Activated CD8-positive, alpha-beta memory T cell treated with anti-CD3 and anti-CD28 coated beads, Interleukin-2, amount 10 ng/mL, durations not matched to agents 7 days and 5 days (primary cell): ENCODE data around the gene ARPC2. TPM values are rescaled to one million over a fixed set of nuclear protein-coding genes. Genes with fewer than 3 reads are reported as not detected.

Source experiments
- ATAC-seq: fragments of 150-1000 bp; cut with Tn5 transposase; one replicate; pipeline ENCODE4 v1.10.0; 2021; ENCODE audit warnings: moderate library complexity
- CTCF ChIA-PET: fragments of 350-600 bp; sonication (Branson Sonifier 250); formaldehyde crosslinking; loops from one replicate; lab custom pipeline; 2021; ENCODE audit warnings: antibody characterized with exemption; lab: Charles Lee
- DNase-seq: peaks from one replicate; pipeline ENCODE4 v3.0.0-alpha.2; 2020
- H3K27ac Mint-ChIP-seq: one replicate; pipeline ENCODE4 v1.8.0; 2021; ENCODE audit warnings: mild to moderate bottlenecking, mixed read lengths
- H3K27me3 Mint-ChIP-seq: one replicate; pipeline ENCODE4 v1.8.0; 2021; ENCODE audit warnings: mixed read lengths
- H3K36me3 Mint-ChIP-seq: one replicate; pipeline ENCODE4 v1.8.0; 2021; ENCODE audit warnings: mild to moderate bottlenecking, mixed read lengths
- H3K4me1 Mint-ChIP-seq: one replicate; pipeline ENCODE4 v1.8.0; 2021; ENCODE audit warnings: mixed read lengths
- H3K4me3 Mint-ChIP-seq: one replicate; pipeline ENCODE4 v1.8.0; 2021; ENCODE audit warnings: mild to moderate bottlenecking, moderate library complexity, mixed read lengths
- H3K9me3 Mint-ChIP-seq: one replicate; pipeline ENCODE4 v1.8.0; 2022; ENCODE audit warnings: low read depth, mixed read lengths
- total RNA-seq, 2 experiments: library from RNA; stranded (reverse); gene quantifications; one replicate each; pipeline ENCODE4 v1.2.3, GENCODE V29; 2021

The ARPC2 gene
- total RNA-seq, 2 experiments from 2014 or later, result 742 to 839 TPM

- DNase-seq (no peak), ATAC-seq (no peak)
- Mint-ChIP-seq H3K4me3 (no peak within 1 kb of the TSS), H3K36me3 (peaks cover 12% of the 10 kb centered on the region), H3K27me3 (no peaks in the 10 kb centered on the region), H3K27ac (peak within 1 kb of the TSS; percentile 36), H3K4me1 (peaks cover 24% of the 10 kb centered on the region), H3K9me3 (no peaks in the 10 kb centered on the region)
- CTCF ChIA-PET, result no interaction called here
These were observed 43.9 kb downstream of the ARPC2 start, which contains the start of gene GPBAR1 for GRCh38 chr2:218260742-218261422. GPBAR1 (plus strand) TSS chr2:218261015; CDS start chr2:218262725, 1,710 bp downstream.

GRCh38 chr2:218261423-218262236 lies 44.6 kb downstream of the ARPC2 start:
- Mint-ChIP-seq H3K36me3 (peaks cover 11% of the 10 kb centered on the region), H3K4me1 (peaks cover 22% of the 10 kb centered on the region), H3K9me3 (no peaks in the 10 kb centered on the region), H3K4me3 (no peak overlapping the region), H3K27ac (peak overlapping the region; percentile 26), H3K27me3 (no peaks in the 10 kb centered on the region)
- CTCF ChIA-PET, result interaction anchor here (0.6 kb wide), 2 partner anchors 29 to 32 kb away, joined by 3 read pairs; no protein-coding TSS in a partner anchor
- DNase-seq (no peak), ATAC-seq (no peak)

GRCh38 chr2:218262237-218262600 lies 45.2 kb downstream of the ARPC2 start:
- H3K4me3 Mint-ChIP-seq, result no peak overlapping the region
- CTCF ChIA-PET, result interaction anchor here (0.6 kb wide), 2 partner anchors 30 to 31 kb away, joined by 3 read pairs; no protein-coding TSS in a partner anchor
- ATAC-seq (no peak), DNase-seq (no peak)
- peaks cover 18% of the 10 kb centered on the region for H3K4me1 Mint-ChIP-seq
- peaks cover 12% of the 10 kb centered on the region for H3K36me3 Mint-ChIP-seq
- H3K9me3 Mint-ChIP-seq, result no peaks in the 10 kb centered on the region
- no peak overlapping the region for H3K27ac Mint-ChIP-seq
- no peaks in the 10 kb centered on the region for H3K27me3 Mint-ChIP-seq

GRCh38 chr2:218262631-218263586 lies 45.9 kb downstream of the ARPC2 start:
- CTCF ChIA-PET, result interaction anchor here (0.6 kb wide), 2 partner anchors 30 to 31 kb away, joined by 3 read pairs; no protein-coding TSS in a partner anchor
- no peak for DNase-seq
- Mint-ChIP-seq H3K36me3 (peaks cover 14% of the 10 kb centered on the region), H3K4me1 (peaks cover 16% of the 10 kb centered on the region), H3K9me3 (no peaks in the 10 kb centered on the region), H3K4me3 (no peak overlapping the region), H3K27ac (no peak overlapping the region), H3K27me3 (no peaks in the 10 kb centered on the region)
- no peak for ATAC-seq

GRCh38 chr2:218263817-218264641 lies 47.0 kb downstream of the ARPC2 start:
- H3K4me3 Mint-ChIP-seq, result no peak overlapping the region
- H3K4me1 Mint-ChIP-seq, result peaks cover 19% of the 10 kb centered on the region
- H3K36me3 Mint-ChIP-seq, result peaks cover 14% of the 10 kb centered on the region
- H3K27ac Mint-ChIP-seq, result peak overlapping the region; percentile 82
- CTCF ChIA-PET, result interaction anchor here (0.7 to 1.7 kb wide), 2 partner anchors 77 to 79 kb away, joined by 3 to 5 read pairs; no protein-coding TSS in a partner anchor
- no peaks in the 10 kb centered on the region for H3K9me3 Mint-ChIP-seq
- H3K27me3 Mint-ChIP-seq, result no peaks in the 10 kb centered on the region
- DNase-seq (no peak), ATAC-seq (peak; percentile 59)

GRCh38 chr2:218264773-218265561 lies 48.0 kb downstream of the ARPC2 start:
- DNase-seq (no peak), ATAC-seq (no peak)
- peaks cover 23% of the 10 kb centered on the region for H3K4me1 Mint-ChIP-seq
- CTCF ChIA-PET, result interaction anchor here (1.3 to 1.7 kb wide), 2 partner anchors 8 to 78 kb away, joined by 3 to 5 read pairs; no protein-coding TSS in a partner anchor
- no peaks in the 10 kb centered on the region for H3K9me3 Mint-ChIP-seq
- H3K27me3 Mint-ChIP-seq, result no peaks in the 10 kb centered on the region
- H3K27ac Mint-ChIP-seq, result no peak overlapping the region
- H3K4me3 Mint-ChIP-seq, result no peak overlapping the region
- H3K36me3 Mint-ChIP-seq, result peaks cover 14% of the 10 kb centered on the region

GRCh38 chr2:218265626-218266025 lies 48.6 kb downstream of the ARPC2 start:
- no peak overlapping the region for H3K4me3 Mint-ChIP-seq
- H3K27me3 Mint-ChIP-seq, result no peaks in the 10 kb centered on the region
- ATAC-seq (no peak), DNase-seq (no peak)
- CTCF ChIA-PET, result interaction anchor here (1.3 to 1.7 kb wide), 2 partner anchors 9 to 78 kb away, joined by 3 to 5 read pairs; no protein-coding TSS in a partner anchor
- H3K4me1 Mint-ChIP-seq, result peaks cover 25% of the 10 kb centered on the region
- peaks cover 14% of the 10 kb centered on the region for H3K36me3 Mint-ChIP-seq
- no peaks in the 10 kb centered on the region for H3K9me3 Mint-ChIP-seq
- no peak overlapping the region for H3K27ac Mint-ChIP-seq

GRCh38 chr2:218266316-218266979 lies 49.5 kb downstream of the ARPC2 start:
- ATAC-seq, result no peak
- H3K27me3 Mint-ChIP-seq, result no peaks in the 10 kb centered on the region
- no peak for DNase-seq
- no peak overlapping the region for H3K4me3 Mint-ChIP-seq
- CTCF ChIA-PET, result interaction anchor here (0.6 to 1.3 kb wide), 3 partner anchors 10 to 354 kb away, joined by 3 to 5 read pairs (median 4); no protein-coding TSS in a partner anchor
- H3K9me3 Mint-ChIP-seq, result no peaks in the 10 kb centered on the region
- peaks cover 31% of the 10 kb centered on the region for H3K4me1 Mint-ChIP-seq
- H3K27ac Mint-ChIP-seq, result peak overlapping the region; percentile 65
- H3K36me3 Mint-ChIP-seq, result peaks cover 14% of the 10 kb centered on the region

GRCh38 chr2:218267259-218267658 lies 50.3 kb downstream of the ARPC2 start:
- Mint-ChIP-seq H3K4me3 (no peak overlapping the region), H3K27ac (peak overlapping the region; percentile 65), H3K9me3 (no peaks in the 10 kb centered on the region), H3K27me3 (no peaks in the 10 kb centered on the region), H3K4me1 (peaks cover 40% of the 10 kb centered on the region), H3K36me3 (peaks cover 14% of the 10 kb centered on the region)
- ATAC-seq (no peak), DNase-seq (no peak)
- CTCF ChIA-PET, result interaction anchor here (1.1 kb wide), 1 partner anchor 37 kb away, joined by 5 read pairs; no protein-coding TSS in a partner anchor

GRCh38 chr2:218269900-218270720 lies 53.1 kb downstream of the ARPC2 start, which contains the start of the genes AAMP and PNKD:
AAMP (minus strand) TSS chr2:218270137; CDS start chr2:218270086, 51 bp downstream.
PNKD (plus strand) TSS chr2:218270519; CDS start chr2:218270536, 17 bp downstream.
- ATAC-seq (peak; percentile 92), DNase-seq (peak; percentile 100)
- Mint-ChIP-seq H3K4me3 (peak within 1 kb of the TSS; percentile 82), H3K36me3 (peaks cover 15% of the 10 kb centered on the region), H3K27ac (peak within 1 kb of the TSS; percentile 88), H3K9me3 (no peaks in the 10 kb centered on the region), H3K4me1 (peaks cover 39% of the 10 kb centered on the region), H3K27me3 (no peaks in the 10 kb centered on the region)
- CTCF ChIA-PET, result interaction anchor here (0.7 to 8.1 kb wide), 22 partner anchors 11 to 628 kb away, joined by 3 to 243 read pairs (median 4); partner anchors contain the start of genes ARPC2, CATIP, CXCR1 and TMBIM1
